SK-N-MC (cell line): ENCODE measurements around the gene ZFR2.
"Not testable (repeated sequence)": the region's sequence is repeated elsewhere in the genome, so short reads cannot be mapped to it uniquely, and the experiment has no call there.

Experiments used
- EZH2 ChIP-seq: fragments of 200-600 bp; sonication (generic); IDR thresholded peaks from one replicate; pipeline ENCODE4 v1.6.1; 2017; ENCODE audit warnings: antibody characterized with exemption
- POLR2AphosphoS5 ChIP-seq: IDR thresholded peaks from 2 replicates; pipeline ENCODE4 v1.6.1; 2012; ENCODE audit warnings: mild to moderate bottlenecking, low read depth, low read length, borderline replicate concordance

DNA sequence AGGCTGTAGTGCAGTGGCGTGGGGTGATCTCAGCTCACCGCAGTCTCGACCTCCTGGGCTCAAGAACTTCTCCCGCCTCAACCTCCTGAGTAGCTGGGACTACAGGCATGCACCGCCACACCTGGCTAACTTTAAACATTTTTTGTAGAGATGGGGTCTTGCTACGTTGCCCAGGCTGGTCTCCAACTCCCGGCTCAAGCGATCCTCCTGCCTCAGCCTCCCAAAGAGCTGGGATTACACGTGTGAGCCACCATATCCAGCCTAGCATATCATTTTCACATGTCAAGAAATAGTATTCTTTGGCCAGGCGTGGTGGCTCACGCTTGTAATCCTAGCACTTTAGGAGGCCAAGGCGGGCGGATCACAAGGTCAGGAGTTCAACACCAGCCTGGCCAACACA, 110.5 kb downstream of the ZFR2 start:
- TF ChIP-seq EZH2, POLR2AphosphoS5: not testable (repeated sequence)
